ENCODE data around the gene CLEC7A.

Gene CLEC7A

DNA sequence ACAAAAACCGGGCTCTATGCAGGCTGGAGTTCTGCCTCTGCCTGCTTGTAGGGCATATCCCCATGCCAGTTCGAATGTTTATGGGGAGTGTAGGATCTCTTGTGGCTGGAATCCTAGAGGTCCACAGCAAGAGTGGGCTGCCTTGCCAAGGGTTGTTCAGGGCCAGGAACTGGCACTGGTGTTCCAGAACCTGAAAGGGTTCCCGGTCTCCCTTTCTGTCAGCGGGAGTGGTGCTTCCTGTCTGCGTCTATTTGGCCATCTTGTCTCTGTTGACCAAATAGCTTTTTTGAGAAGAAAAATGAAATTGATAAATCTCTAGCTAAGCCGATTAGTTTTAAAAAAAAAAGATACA lies 24.1 kb upstream of the CLEC7A start:
- H3K36me3 Mint-ChIP-seq = no peaks in the 10 kb centered on the region
- H3K4me3 Mint-ChIP-seq = peak overlapping the region; percentile 91

GRCh38 chr12:10153271-10154144 lies 23.5 kb upstream of the CLEC7A start:
- no peaks in the 10 kb centered on the region for H3K9me3 Mint-ChIP-seq
- no peaks in the 10 kb centered on the region for H3K36me3 Mint-ChIP-seq
- H3K27me3 Mint-ChIP-seq = peaks cover 2% of the 10 kb centered on the region
- peak overlapping the region; percentile 91 for H3K4me3 Mint-ChIP-seq
- no peak overlapping the region for H3K27ac Mint-ChIP-seq
- H3K4me1 Mint-ChIP-seq = peaks cover 8% of the 10 kb centered on the region

More for the DNA sequence above, 24.1 kb upstream of the CLEC7A start:
- Mint-ChIP-seq H3K27ac (no peak overlapping the region), H3K9me3 (no peaks in the 10 kb centered on the region), H3K4me1 (peaks cover 8% of the 10 kb centered on the region), H3K27me3 (peaks cover 2% of the 10 kb centered on the region)

DNA sequence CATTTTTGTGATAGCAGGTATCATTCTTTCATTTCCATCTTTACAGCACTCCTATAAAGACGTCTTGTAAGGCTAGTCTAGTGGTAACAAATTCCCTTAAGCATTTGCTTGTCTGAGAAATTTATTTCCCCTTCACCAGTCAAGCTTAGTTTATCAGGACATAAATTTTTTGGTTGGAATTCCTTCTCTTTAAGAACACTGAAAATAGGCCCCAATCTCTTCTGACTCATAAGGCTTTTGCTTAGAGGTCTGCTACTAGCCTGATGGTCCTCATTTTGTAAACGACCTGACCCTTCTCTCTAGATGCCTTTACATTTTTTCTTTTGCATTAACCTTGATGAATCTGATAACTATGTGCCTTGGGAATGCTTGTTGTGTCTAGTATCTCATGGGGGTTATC lies 21.6 kb upstream of the CLEC7A start:
- Mint-ChIP-seq H3K36me3 (no peaks in the 10 kb centered on the region), H3K27ac (no peak overlapping the region), H3K4me1 (peaks cover 8% of the 10 kb centered on the region), H3K9me3 (no peaks in the 10 kb centered on the region), H3K4me3 (no peak overlapping the region), H3K27me3 (peaks cover 2% of the 10 kb centered on the region)

DNA sequence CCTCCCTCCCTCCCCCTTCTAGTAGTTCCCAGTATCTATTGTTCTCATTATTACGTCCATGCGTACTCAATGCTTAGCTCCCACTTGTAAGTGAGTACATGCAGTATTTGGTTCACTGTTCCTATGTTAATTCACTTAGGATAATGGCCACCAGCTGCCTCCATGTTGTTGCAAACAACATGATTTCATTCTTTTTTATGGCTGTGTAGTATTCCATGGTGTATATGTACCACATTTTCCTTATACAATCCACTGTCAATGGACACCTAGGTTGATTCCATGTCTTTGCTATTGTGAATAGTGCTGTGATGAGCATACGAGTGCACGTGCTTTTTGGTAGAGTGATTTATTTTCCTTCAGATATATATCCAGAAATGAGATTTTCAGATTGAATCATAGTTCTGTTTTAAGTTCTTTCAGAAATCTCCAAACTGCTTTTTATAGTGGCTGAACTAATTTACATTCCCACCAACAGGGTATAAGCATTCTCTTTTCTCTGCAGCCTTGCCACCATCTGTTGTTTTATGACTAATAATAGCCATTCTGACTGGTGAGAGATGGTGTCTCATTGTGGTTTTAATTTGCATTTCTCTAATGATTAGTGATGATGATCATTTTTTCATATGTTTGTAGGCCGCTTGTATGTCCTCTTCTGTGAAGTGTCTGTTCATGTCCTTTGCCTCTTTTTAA lies 17.9 kb upstream of the CLEC7A start:
- Mint-ChIP-seq H3K36me3 (no peaks in the 10 kb centered on the region), H3K27ac (no peak overlapping the region), H3K27me3 (peaks cover 2% of the 10 kb centered on the region)

DNA sequence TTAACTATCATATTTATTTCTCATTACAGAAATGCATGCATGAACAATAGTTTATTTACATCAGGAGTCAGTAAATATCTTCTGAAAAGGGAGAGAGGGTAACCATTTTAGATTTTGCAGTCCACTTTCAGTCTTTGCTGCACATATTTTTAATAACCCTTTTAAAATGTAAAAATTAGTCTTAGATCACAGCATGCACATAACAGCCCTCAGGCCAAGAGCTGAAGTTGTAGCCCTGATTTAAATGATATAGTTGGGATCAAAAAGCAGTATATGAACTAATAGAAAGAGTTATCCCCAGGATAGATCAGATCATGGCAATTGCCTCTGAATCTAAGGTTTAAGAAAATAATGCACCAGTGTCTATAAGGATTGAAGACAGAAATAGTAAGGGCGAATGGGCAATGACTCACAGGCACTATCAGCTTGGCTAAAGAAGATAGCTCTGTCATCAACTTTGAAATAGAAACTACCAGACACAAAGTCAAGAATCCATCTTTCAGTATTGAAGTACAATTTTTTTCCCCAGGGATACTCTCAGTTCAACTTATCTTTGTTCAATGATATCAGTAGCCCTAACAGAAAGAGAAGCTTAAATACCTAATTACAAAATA lies 13.1 kb upstream of the CLEC7A start:
- H3K9me3 Mint-ChIP-seq = no peaks in the 10 kb centered on the region
- H3K36me3 Mint-ChIP-seq = no peaks in the 10 kb centered on the region
- no peaks in the 10 kb centered on the region for H3K27me3 Mint-ChIP-seq
- no peak overlapping the region for H3K4me3 Mint-ChIP-seq
- H3K27ac Mint-ChIP-seq = no peak overlapping the region
- no peaks in the 10 kb centered on the region for H3K4me1 Mint-ChIP-seq

More for the DNA sequence above, 17.9 kb upstream of the CLEC7A start:
- Mint-ChIP-seq H3K4me3 (no peak overlapping the region), H3K9me3 (no peaks in the 10 kb centered on the region), H3K4me1 (no peaks in the 10 kb centered on the region)

DNA sequence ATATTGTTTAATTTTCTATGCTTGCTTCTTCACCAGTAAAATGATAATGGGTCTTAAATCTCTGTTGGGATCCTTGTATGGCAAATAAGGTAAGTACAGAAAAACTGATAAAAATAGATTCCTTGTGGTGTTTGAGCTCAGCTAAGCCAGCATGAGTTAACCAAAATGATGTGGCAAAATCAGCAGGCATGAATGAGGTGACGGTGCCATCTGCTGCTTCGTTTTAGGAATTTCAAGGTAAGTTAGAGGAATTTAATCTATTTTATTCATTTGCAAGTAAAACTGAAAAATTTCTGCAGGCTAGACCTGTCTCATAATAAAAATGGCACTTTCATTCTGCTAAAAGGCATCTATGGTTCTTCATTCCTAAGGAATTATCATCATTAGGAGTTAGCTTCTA lies 10.0 kb upstream of the CLEC7A start:
- Mint-ChIP-seq H3K9me3 (no peaks in the 10 kb centered on the region), H3K27ac (no peak overlapping the region), H3K36me3 (no peaks in the 10 kb centered on the region), H3K4me1 (no peaks in the 10 kb centered on the region), H3K4me3 (no peak overlapping the region), H3K27me3 (no peaks in the 10 kb centered on the region)

DNA sequence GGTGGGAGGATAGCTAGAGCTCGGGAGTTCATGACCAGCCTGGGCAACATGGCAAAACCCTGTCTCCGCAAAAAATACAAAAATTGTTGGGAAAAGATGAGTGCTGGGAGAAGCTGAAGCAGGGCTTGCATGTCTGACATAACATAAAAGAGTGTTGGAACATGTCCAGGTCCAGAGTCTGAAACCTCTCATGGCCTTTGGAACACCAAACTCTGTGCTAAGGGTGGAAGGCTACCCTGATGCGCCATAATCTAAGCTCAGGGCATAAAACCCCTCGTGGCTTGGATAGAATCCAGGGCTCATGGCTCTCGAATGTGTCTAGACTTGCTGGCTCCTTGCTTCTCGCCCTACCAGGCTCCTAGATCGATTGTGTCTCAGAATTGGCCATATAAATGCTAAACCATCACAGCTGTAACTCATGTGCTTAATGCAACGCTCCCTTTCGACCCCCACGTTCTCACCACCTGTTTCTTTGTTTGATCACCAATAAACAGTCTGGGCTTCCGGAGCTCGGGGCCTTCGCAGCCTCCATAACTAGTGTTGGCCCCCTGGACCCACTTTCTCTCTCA lies 6.7 kb upstream of the CLEC7A start:
- no peaks in the 10 kb centered on the region for H3K27me3 Mint-ChIP-seq
- no peak overlapping the region for H3K4me3 Mint-ChIP-seq
- H3K27ac Mint-ChIP-seq = no peak overlapping the region
- H3K4me1 Mint-ChIP-seq = no peaks in the 10 kb centered on the region
- no peaks in the 10 kb centered on the region for H3K36me3 Mint-ChIP-seq
- no peaks in the 10 kb centered on the region for H3K9me3 Mint-ChIP-seq

GRCh38 chr12:10135126-10135525 lies 5.1 kb upstream of the CLEC7A start:
- H3K9me3 Mint-ChIP-seq = no peaks in the 10 kb centered on the region

GRCh38 chr12:10132850-10133370 lies 2.9 kb upstream of the CLEC7A start:
- no peaks in the 10 kb centered on the region for H3K9me3 Mint-ChIP-seq
- peaks cover 23% of the 10 kb centered on the region for H3K4me1 Mint-ChIP-seq
- no peak overlapping the region for H3K4me3 Mint-ChIP-seq
- no peaks in the 10 kb centered on the region for H3K27me3 Mint-ChIP-seq
- H3K27ac Mint-ChIP-seq = no peak overlapping the region
- no peaks in the 10 kb centered on the region for H3K36me3 Mint-ChIP-seq

More at GRCh38 chr12:10135126-10135525, 5.1 kb upstream of the CLEC7A start:
- Mint-ChIP-seq H3K4me1 (peaks cover 11% of the 10 kb centered on the region), H3K27ac (no peak overlapping the region), H3K27me3 (no peaks in the 10 kb centered on the region), H3K36me3 (no peaks in the 10 kb centered on the region), H3K4me3 (no peak overlapping the region)

DNA sequence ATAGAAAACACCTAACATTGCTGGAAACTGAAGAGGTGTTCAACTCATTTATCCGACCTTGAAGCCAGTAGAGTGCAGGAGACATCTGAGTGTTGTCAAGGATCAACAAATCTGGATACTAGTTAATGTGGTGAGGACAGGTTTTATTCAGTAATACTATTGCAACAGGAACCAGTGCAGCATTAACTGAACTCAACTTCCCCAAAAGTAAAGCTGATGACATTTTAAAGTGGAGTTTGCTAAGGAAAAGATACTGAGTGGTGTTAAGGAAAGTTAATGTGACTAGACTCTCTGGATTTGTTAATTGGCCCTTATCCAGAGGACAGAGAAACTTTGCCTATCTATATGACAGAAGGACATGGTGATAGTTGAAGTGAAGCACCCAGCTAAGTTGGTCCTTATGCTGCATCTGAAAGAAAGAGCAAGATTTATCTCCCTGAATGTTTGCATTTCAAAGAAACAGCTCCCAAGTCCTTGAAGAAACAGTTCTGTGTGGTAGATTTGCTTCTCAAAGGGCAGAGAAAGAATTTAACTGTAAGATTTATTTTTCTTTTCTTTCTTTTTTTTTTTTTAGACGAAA lies 1.2 kb upstream of the CLEC7A start:
- Mint-ChIP-seq H3K27ac (no peak overlapping the region), H3K4me1 (peaks cover 23% of the 10 kb centered on the region), H3K4me3 (no peak overlapping the region), H3K9me3 (no peaks in the 10 kb centered on the region), H3K36me3 (no peaks in the 10 kb centered on the region), H3K27me3 (no peaks in the 10 kb centered on the region)

GRCh38 chr12:10128687-10129086 lies 1.3 kb downstream of the CLEC7A start:
- peaks cover 23% of the 10 kb centered on the region for H3K4me1 Mint-ChIP-seq
- H3K9me3 Mint-ChIP-seq = no peaks in the 10 kb centered on the region
- H3K36me3 Mint-ChIP-seq = no peaks in the 10 kb centered on the region
- H3K27me3 Mint-ChIP-seq = peaks cover 1% of the 10 kb centered on the region
- H3K27ac Mint-ChIP-seq = peak overlapping the region; percentile 26
- H3K4me3 Mint-ChIP-seq = no peak overlapping the region

DNA sequence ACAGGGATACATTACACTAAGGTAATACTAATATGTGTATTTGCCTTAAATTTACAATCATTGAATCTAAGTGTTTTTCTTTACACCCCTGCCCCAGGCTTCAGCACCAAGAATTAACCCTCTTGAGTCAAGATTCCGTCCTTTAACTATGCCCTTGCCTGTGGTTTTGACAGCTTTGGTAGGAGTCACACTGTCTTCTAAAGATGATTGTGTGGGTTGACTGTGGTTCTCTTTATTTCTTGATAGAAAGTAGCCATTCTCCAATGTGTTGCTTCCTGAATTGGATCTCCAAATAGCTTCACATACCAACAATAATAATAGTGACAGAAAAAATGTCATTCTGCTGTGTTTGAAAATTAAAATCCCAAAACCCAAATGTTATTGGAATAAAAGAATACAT lies 3.6 kb downstream of the CLEC7A start:
- Mint-ChIP-seq H3K9me3 (no peaks in the 10 kb centered on the region), H3K36me3 (no peaks in the 10 kb centered on the region), H3K27ac (no peak overlapping the region), H3K4me3 (no peak overlapping the region), H3K4me1 (peaks cover 23% of the 10 kb centered on the region), H3K27me3 (peaks cover 1% of the 10 kb centered on the region)

DNA sequence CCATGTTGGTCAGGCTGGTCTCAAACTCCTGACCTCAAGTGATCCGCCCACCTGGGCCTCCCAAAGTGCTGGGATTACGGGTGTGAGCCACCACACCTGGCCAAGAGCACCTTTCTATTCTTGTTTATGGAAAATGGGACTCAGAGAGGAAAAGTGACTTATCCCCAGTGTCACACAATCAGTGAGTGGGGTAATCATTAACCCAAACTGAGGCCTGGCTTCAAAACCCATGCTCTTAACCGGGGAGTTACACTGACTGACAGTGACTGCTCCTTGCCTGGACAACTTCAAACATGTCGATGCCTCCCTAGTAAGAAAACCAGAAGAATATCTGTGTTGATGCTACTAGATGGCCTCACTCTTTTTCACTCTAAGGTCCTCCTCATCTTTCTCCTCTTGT lies 7.3 kb downstream of the CLEC7A start:
- peak overlapping the region; percentile 84 for H3K27ac Mint-ChIP-seq
- H3K4me3 Mint-ChIP-seq = no peak overlapping the region
- peaks cover 3% of the 10 kb centered on the region for H3K27me3 Mint-ChIP-seq
- H3K36me3 Mint-ChIP-seq = no peaks in the 10 kb centered on the region
- H3K9me3 Mint-ChIP-seq = no peaks in the 10 kb centered on the region
- H3K4me1 Mint-ChIP-seq = no peaks in the 10 kb centered on the region

- Mint-ChIP-seq H3K27me3 (peaks cover 3% of the 10 kb centered on the region), H3K27ac (no peak overlapping the region), H3K36me3 (no peaks in the 10 kb centered on the region), H3K4me3 (no peak overlapping the region), H3K9me3 (no peaks in the 10 kb centered on the region), H3K4me1 (no peaks in the 10 kb centered on the region)
Measured at GRCh38 chr12:10121278-10121677, 8.7 kb downstream of the CLEC7A start.

- H3K4me3 Mint-ChIP-seq = no peak overlapping the region
- no peaks in the 10 kb centered on the region for H3K4me1 Mint-ChIP-seq
- H3K36me3 Mint-ChIP-seq = no peaks in the 10 kb centered on the region
- H3K27ac Mint-ChIP-seq = no peak overlapping the region
- no peaks in the 10 kb centered on the region for H3K9me3 Mint-ChIP-seq
- peaks cover 2% of the 10 kb centered on the region for H3K27me3 Mint-ChIP-seq
Measured at GRCh38 chr12:10119066-10119465, 10.9 kb downstream of the CLEC7A start.
